Left lung (tissue), 10 donors: ENCODE measurements around the gene SSBP1. TPM values are rescaled to one million over a fixed set of nuclear protein-coding genes. Genes with fewer than 3 reads are reported as not detected.

Source experiments
- ATAC-seq: fragments of 200-7000 bp; cut with Tn5 transposase; one replicate; pipeline ENCODE4 v1.9.1; 2020; ENCODE audit warnings: moderate library complexity
- DNase-seq, 4 donors: peaks; one replicate each; pipeline ENCODE4 v3.0.0-alpha.2; 2013 to 2020
- H3K27ac ChIP-seq, 2 donors: fragments of 200-600 bp; sonication (generic) in 1 of 2; one replicate each; pipeline versions ENCODE4 v1.5.0 to v1.8.0; 2020 to 2021
- H3K27me3 ChIP-seq, 2 donors: fragments of 200-600 bp; sonication (generic) in 1 of 2; one replicate each; pipeline versions ENCODE4 v1.5.0 to v1.8.0; 2020 to 2021
- H3K36me3 ChIP-seq, 2 donors: fragments of 200-600 bp; sonication (generic) in 1 of 2; one replicate each; pipeline versions ENCODE4 v1.5.0 to v1.8.0; 2020 to 2021
- H3K4me1 ChIP-seq, 2 donors: fragments of 200-600 bp; one replicate each; pipeline ENCODE4 v1.8.0; 2021
- H3K4me3 ChIP-seq, 2 donors: fragments of 200-600 bp; sonication (generic) in 1 of 2; one replicate each; pipeline versions ENCODE4 v1.5.0 to v1.8.0; 2020 to 2021; ENCODE audit warnings: mild to moderate bottlenecking in 1 of 2
- H3K9me3 ChIP-seq, 2 donors: fragments of 200-600 bp; sonication (generic) in 1 of 2; one replicate each; pipeline versions ENCODE4 v1.5.0 to v1.8.0; 2020 to 2021
- intact Hi-C, 2 donors: fragments of 100-400 bp; cut with DNase I; formaldehyde crosslinking; loops; one replicate each; pipeline versions ENCODE4 v1.11.2 to v1.14.2; 2022
- polyA plus RNA-seq, 6 donors: library from polyadenylated mRNA; unstranded; fragments of 120-200 nt; gene quantifications; one replicate each; pipeline ENCODE4 v1.2.1, GENCODE V29; 2013; ENCODE audit not compliant: insufficient read length in 6 of 6
- total RNA-seq, 2 donors: library from RNA; stranded (reverse); fragmentation: NEBNext Ultra II Directional; extraction: Animal tissue kit (Norgen Biotek cat#: 25700); gene quantifications; one replicate each; pipeline ENCODE4 v1.2.1, GENCODE V29; 2021
- TF ChIP-seq, protein P1 (sequence below), 2 donors: fragments of 200-600 bp; sonication (generic) in 1 of 2; IDR thresholded peaks; one replicate each; pipeline versions ENCODE4 v1.5.0 to v1.8.0; 2021; ENCODE audit warnings: antibody characterized with exemption in 2 of 2
- donor health status: DM: no; HTN: yes; CAD: no.
- donor health status: DM: no; HTN: no; CAD: no.

Gene SSBP1
- total and polyA plus RNA-seq, 8 donors = 71.6 to 130 (median 118) TPM

DNA sequence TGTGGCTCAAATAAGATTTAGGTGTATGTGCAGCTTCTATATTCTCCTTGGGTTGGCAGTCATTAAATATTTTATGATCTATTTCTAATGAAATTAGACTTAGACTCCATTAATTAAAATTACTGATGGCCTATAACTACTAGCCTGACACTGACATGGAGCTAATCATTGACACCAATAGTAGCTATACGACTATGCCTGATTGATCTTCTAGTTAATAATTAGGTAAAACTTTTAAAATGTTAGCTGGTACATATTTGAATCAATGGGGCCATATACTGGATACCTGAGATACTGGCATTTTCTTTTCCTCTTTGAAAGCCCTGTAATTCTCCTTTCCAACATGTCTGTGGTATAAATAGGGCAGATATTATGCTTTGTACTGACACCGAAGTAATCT, 15.6 kb upstream of the SSBP1 start:
- TF ChIP-seq, protein P1, sequence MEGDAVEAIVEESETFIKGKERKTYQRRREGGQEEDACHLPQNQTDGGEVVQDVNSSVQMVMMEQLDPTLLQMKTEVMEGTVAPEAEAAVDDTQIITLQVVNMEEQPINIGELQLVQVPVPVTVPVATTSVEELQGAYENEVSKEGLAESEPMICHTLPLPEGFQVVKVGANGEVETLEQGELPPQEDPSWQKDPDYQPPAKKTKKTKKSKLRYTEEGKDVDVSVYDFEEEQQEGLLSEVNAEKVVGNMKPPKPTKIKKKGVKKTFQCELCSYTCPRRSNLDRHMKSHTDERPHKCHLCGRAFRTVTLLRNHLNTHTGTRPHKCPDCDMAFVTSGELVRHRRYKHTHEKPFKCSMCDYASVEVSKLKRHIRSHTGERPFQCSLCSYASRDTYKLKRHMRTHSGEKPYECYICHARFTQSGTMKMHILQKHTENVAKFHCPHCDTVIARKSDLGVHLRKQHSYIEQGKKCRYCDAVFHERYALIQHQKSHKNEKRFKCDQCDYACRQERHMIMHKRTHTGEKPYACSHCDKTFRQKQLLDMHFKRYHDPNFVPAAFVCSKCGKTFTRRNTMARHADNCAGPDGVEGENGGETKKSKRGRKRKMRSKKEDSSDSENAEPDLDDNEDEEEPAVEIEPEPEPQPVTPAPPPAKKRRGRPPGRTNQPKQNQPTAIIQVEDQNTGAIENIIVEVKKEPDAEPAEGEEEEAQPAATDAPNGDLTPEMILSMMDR (IDR thresholded peaks at IDR 0.05) = no peak
- no peaks in the 10 kb centered on the region for H3K9me3 ChIP-seq
- H3K27ac ChIP-seq = no peak overlapping the region
- no peaks in the 10 kb centered on the region for H3K4me1 ChIP-seq
- DNase-seq (no peak), ATAC-seq (no peak)
- no peaks in the 10 kb centered on the region for H3K27me3 ChIP-seq
- no peaks in the 10 kb centered on the region for H3K36me3 ChIP-seq
- intact Hi-C loops = no loop called here
- H3K4me3 ChIP-seq = no peak overlapping the region

DNA sequence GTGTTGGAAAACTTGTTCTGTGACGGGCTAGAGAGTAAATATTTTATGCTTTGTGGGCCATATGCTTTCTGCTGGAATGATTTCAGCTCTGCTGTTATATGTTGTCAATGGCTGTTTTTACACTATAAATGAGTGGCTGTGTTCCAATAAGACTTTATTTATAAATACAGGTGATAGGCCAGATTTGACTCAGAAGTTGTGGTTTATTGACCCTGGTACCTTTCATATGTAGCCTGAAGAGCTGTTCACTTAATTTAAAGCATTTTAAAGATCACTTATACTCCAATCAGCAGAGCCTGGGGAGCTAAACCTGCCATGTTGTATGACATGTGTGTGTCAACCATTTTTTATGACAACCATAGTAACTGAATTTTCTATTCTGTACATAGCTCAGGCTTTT, 9.1 kb upstream of the SSBP1 start:
- DNase-seq = no peak
- ATAC-seq = no peak
- Histone ChIP-seq H3K27me3 (no peaks in the 10 kb centered on the region), H3K27ac (no peak overlapping the region), H3K9me3 (no peaks in the 10 kb centered on the region), H3K4me1 (no peaks in the 10 kb centered on the region), H3K36me3 (no peaks in the 10 kb centered on the region), H3K4me3 (no peak overlapping the region)
- intact Hi-C loops = loop anchor here in 1 of 2 donors (5.0 kb wide), 1 partner anchor 77 kb away; no protein-coding TSS in a partner anchor
- TF ChIP-seq, protein P1 (IDR thresholded peaks at IDR 0.05) = no peak

DNA sequence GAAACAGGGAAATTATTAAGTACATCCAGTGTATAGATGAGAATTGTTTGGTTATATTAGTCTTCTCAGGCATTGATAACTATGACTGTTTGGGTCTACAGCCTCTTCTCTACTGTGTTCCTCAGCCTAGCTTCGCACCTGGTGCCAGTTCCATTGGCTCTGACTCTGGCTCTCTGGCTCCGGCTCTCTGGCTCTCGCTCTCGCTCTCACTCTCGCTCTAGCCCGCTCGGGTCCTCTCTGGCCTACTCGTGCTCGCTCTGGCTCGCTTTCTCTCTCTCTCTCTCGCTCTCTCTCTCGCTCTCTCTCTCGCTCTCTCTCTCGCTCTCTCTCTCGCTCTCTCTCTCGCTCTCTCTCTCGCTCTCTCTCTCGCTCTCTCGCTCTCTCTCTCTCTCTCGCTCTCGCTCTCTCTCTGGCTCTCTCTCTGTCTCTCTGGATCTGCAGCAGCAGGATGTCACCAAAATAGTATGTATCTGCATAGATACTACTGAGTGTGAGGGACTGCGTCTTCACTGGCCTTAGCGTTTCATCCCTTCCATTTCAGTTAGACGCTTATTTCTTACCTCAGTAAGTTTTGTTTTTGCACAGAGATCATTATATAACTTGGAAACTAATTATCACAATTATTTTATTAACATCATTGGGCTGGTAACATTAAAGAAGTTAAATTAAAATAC, 6.5 kb upstream of the SSBP1 start:
- Histone ChIP-seq H3K4me1 (no peaks in the 10 kb centered on the region), H3K4me3 (no peak overlapping the region), H3K27ac (no peak overlapping the region), H3K27me3 (no peaks in the 10 kb centered on the region), H3K36me3 (no peaks in the 10 kb centered on the region), H3K9me3 (no peaks in the 10 kb centered on the region)
- DNase-seq (no peak), ATAC-seq (no peak)
- TF ChIP-seq, protein P1 (IDR thresholded peaks at IDR 0.05) = no peak
- intact Hi-C loops = no loop called here

DNA sequence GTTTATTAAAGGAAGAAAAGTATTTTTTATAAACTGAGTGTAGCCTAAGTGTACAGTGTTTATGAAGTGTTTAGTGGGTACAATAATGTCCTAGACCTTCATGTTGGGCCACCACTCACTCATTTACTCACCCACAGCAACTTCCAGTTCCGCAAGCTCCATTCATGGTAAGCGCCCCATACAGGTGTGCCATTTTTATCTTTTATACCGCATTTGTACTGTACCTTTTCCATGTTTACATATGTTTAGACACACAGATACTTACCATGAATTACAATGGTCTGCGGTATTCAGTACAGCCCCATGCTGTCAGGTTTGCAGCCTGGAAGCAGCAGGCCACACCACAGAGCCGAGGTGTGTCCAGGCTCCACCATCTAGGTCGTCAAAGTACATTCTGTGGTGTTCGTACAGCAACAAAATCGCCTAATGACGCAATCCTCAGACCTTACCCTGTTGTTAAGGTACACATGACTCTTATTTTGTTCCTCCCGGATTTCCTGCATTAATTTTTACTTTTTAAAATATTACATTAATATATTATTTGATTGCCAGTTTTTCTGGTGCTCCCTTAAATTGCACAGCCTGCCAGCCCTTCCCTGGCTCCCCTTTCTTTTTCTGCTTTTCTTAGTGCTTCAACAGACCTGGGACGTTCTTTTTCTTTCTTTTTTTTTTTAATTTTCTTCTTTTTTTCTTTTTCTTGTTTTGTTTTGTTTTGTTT, 881 bp upstream of the SSBP1 start:
- peaks cover 0 to 20% of the 10 kb centered on the region in 2 donors for H3K36me3 ChIP-seq
- ATAC-seq (peak; percentile 32), DNase-seq (no peak)
- H3K9me3 ChIP-seq = no peaks in the 10 kb centered on the region
- peaks cover 5 to 29% of the 10 kb centered on the region in 2 donors for H3K4me1 ChIP-seq
- intact Hi-C loops = no loop called here
- peak overlapping the region; percentile 81 to 92 for H3K27ac ChIP-seq
- peak overlapping the region; percentile 60 to 69 for H3K4me3 ChIP-seq
- TF ChIP-seq, protein P1 (IDR thresholded peaks at IDR 0.05) = no peak
- no peaks in the 10 kb centered on the region for H3K27me3 ChIP-seq

DNA sequence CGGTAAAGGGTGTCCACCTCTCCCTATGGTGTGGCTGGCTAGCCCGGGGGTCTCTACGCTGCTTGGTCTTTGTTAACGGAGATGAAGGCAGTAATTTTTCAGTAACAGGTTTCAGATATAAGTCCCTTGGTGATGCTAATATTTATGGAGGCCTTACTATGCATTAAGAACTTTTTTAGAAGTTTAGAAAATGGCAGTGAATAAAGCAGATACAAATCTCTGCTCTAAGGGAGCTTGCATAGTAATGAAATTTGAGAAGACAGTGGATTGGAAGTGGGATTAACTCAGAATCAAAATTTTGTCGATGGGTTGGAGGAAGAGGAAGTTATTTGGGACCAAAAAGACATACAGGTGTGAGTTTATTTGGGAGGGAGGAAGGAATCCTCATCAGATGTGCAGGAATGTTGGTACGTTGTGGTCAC, 445 bp downstream of the SSBP1 start:
- no peak for ATAC-seq
- TF ChIP-seq, protein P1 (IDR thresholded peaks at IDR 0.05) = no peak
- intact Hi-C loops = no loop called here
- Histone ChIP-seq H3K4me3 (peak overlapping the region; percentile 60 to 69), H3K36me3 (peaks cover 0 to 33% of the 10 kb centered on the region in 2 donors), H3K4me1 (peaks cover 5 to 29% of the 10 kb centered on the region in 2 donors), H3K9me3 (no peaks in the 10 kb centered on the region), H3K27me3 (no peaks in the 10 kb centered on the region), H3K27ac (peak overlapping the region; percentile 60 to 92)
- no peak for DNase-seq
